IMR-90 (cell line): ENCODE results near the gene KANSL1L. TPM values are rescaled to one million over a fixed set of nuclear protein-coding genes. Genes with fewer than 3 reads are reported as not detected.
A peak's percentile ranks its signal among the peaks of the same experiment; 100 is the strongest.

Source experiments
- ATAC-seq: fragments of 200-7000 bp; cut with Tn5 transposase; 2 replicates; pipeline ENCODE4 v1.9.1; 2020; ENCODE audit warnings: low read depth, mild to moderate bottlenecking, moderate library complexity
- BruUV-seq: library from RNA; stranded (reverse); fragments of 400-500 nt; replicated peaks from 2 replicates; lab custom pipeline; 2021; lab: Mats Ljungman, UMichigan
- CTCF ChIA-PET: fragments of 300-600 bp; formaldehyde crosslinking; extraction: SDS; loops from one replicate; lab custom pipeline; 2021; ENCODE audit warnings: antibody characterized with exemption; lab: Yijun Ruan, JAX
- POLR2A ChIA-PET: fragments of 300-600 bp; sonication (Branson Sonifier 250); formaldehyde crosslinking; loops from one replicate; lab custom pipeline; 2022; ENCODE audit warnings: antibody characterized with exemption; ENCODE audit not compliant: unreplicated experiment; lab: Charles Lee
- DNase-seq: peaks from one replicate; pipeline ENCODE4 v3.0.0; 2013
- H2AFZ ChIP-seq: replicated peaks from 2 replicates; pipeline ENCODE3; 2013; ENCODE audit warnings: low read length, mild to moderate bottlenecking; ENCODE audit not compliant: poor library complexity
- H2AK5ac ChIP-seq: 2 replicates; pipeline ENCODE4 v1.6.1; 2013; ENCODE audit warnings: low read depth, low read length, inconsistent platforms
- H2AK9ac ChIP-seq: replicated peaks from 2 replicates; pipeline ENCODE3; 2013; ENCODE audit warnings: mild to moderate bottlenecking, low read depth, low read length, moderate library complexity; ENCODE audit not compliant: poor library complexity
- H2BK120ac ChIP-seq: 2 replicates; pipeline ENCODE4 v1.6.1; 2013; ENCODE audit warnings: low read depth, low read length, inconsistent platforms
- H2BK15ac ChIP-seq: 3 replicates; pipeline ENCODE4 v1.6.1; 2013; ENCODE audit warnings: low read depth, low read length, inconsistent platforms
- H2BK20ac ChIP-seq: 2 replicates; pipeline ENCODE4 v1.6.1; 2013; ENCODE audit warnings: low read depth, mild to moderate bottlenecking, inconsistent platforms, low read length, moderate library complexity
- H2BK5ac ChIP-seq: 2 replicates; pipeline ENCODE4 v1.6.1; 2013; ENCODE audit warnings: mild to moderate bottlenecking, low read depth, low read length, inconsistent platforms; ENCODE audit not compliant: poor library complexity, severe bottlenecking
- H3K14ac ChIP-seq: replicated peaks from 2 replicates; pipeline ENCODE4 v1.6.1; 2013; ENCODE audit warnings: low read depth, low read length, inconsistent platforms
- H3K18ac ChIP-seq: 2 replicates; pipeline ENCODE4 v1.6.1; 2013; ENCODE audit warnings: low read depth, low read length, control low read depth
- H3K23ac ChIP-seq: 2 replicates; pipeline ENCODE4 v1.6.1; 2013; ENCODE audit warnings: low read depth, low read length, inconsistent platforms
- H3K27ac ChIP-seq: 2 replicates; pipeline ENCODE4 v1.5.1; 2013; ENCODE audit warnings: mild to moderate bottlenecking, control low read depth, low read length; ENCODE audit not compliant: insufficient read depth
- H3K27me3 ChIP-seq: 2 replicates; pipeline ENCODE4 v1.6.1; 2013; ENCODE audit warnings: low read length; ENCODE audit not compliant: control insufficient read depth, insufficient read depth
- H3K36me3 ChIP-seq: 2 replicates; pipeline ENCODE4 v1.6.1; 2013; ENCODE audit warnings: low read length, mixed read lengths; ENCODE audit not compliant: control insufficient read depth, insufficient read depth
- H3K4ac ChIP-seq: 2 replicates; pipeline ENCODE4 v1.6.1; 2013; ENCODE audit warnings: low read depth, low read length, inconsistent platforms
- H3K4me1 ChIP-seq: 2 replicates; pipeline ENCODE4 v1.6.1; 2013; ENCODE audit warnings: low read length, mixed read lengths; ENCODE audit not compliant: control insufficient read depth, insufficient read depth
- H3K4me2 ChIP-seq: 2 replicates; pipeline ENCODE4 v1.6.1; 2013; ENCODE audit warnings: low read depth, mild to moderate bottlenecking, control low read depth, low read length, moderate library complexity
- H3K4me3 ChIP-seq: 2 replicates; pipeline ENCODE4 v1.5.1; 2013; ENCODE audit warnings: low read depth, mild to moderate bottlenecking, control low read depth, low read length, moderate library complexity; ENCODE audit not compliant: insufficient read depth
- H3K56ac ChIP-seq: 2 replicates; pipeline ENCODE4 v1.6.1; 2013; ENCODE audit warnings: low read length, inconsistent platforms; ENCODE audit not compliant: insufficient read depth; ENCODE audit errors: extremely low read depth
- H3K79me1 ChIP-seq, 2 experiments: 2 replicates each; pipeline ENCODE4 v1.6.1; 2013; ENCODE audit warnings: low read length in 2 of 2, inconsistent platforms in 1 of 2, low read depth in 1 of 2
- H3K9ac ChIP-seq: 2 replicates; pipeline ENCODE4 v1.6.1; 2013; ENCODE audit warnings: low read depth, low read length, control low read depth
- H3K9me1 ChIP-seq: 2 replicates; pipeline ENCODE4 v1.6.1; 2013; ENCODE audit warnings: low read length, inconsistent platforms; ENCODE audit not compliant: insufficient read depth
- H3K9me3 ChIP-seq: 2 replicates; pipeline ENCODE4 v1.6.1; 2013; ENCODE audit warnings: low read length; ENCODE audit not compliant: control insufficient read depth, insufficient read depth
- H4K20me1 ChIP-seq: 2 replicates; pipeline ENCODE4 v1.6.1; 2013; ENCODE audit warnings: low read length, inconsistent platforms; ENCODE audit not compliant: insufficient read depth
- H4K5ac ChIP-seq: 2 replicates; pipeline ENCODE4 v1.6.1; 2013; ENCODE audit warnings: mild to moderate bottlenecking, low read depth, low read length, control low read depth
- H4K8ac ChIP-seq, 2 experiments: 2 replicates each; pipeline ENCODE4 v1.6.1; 2013; ENCODE audit warnings: low read depth in 2 of 2, low read length in 2 of 2, control low read depth in 1 of 2, inconsistent platforms in 1 of 2
- H4K91ac ChIP-seq: 2 replicates; pipeline ENCODE4 v1.6.1; 2013; ENCODE audit warnings: low read depth, low read length, inconsistent platforms; ENCODE audit not compliant: insufficient read depth
- BHLHE40 ChIP-seq: fragments of 150-350 bp; IDR thresholded peaks from 2 replicates; pipeline ENCODE4 v1.6.1; 2016; ENCODE audit warnings: mild to moderate bottlenecking, low read depth, low read length
- CEBPB ChIP-seq: IDR thresholded peaks from 2 replicates; pipeline ENCODE4 v1.6.1; 2012; ENCODE audit warnings: low read depth, low read length, improper control_type of control experiment
- FOS ChIP-seq: fragments of 150-350 bp; IDR thresholded peaks from 2 replicates; pipeline ENCODE4 v1.6.1; 2016; ENCODE audit warnings: low read depth, low read length
- MAFK ChIP-seq: IDR thresholded peaks from 2 replicates; pipeline ENCODE4 v1.6.1; 2012; ENCODE audit warnings: low read depth, low read length, improper control_type of control experiment
- MAZ ChIP-seq: IDR thresholded peaks from 2 replicates; pipeline ENCODE4 v1.6.1; 2012; ENCODE audit warnings: low read depth, mild to moderate bottlenecking, low read length, improper control_type of control experiment, moderate library complexity, borderline replicate concordance
- MXI1 ChIP-seq: IDR thresholded peaks from 2 replicates; pipeline ENCODE4 v1.6.1; 2012; ENCODE audit warnings: low read depth, mild to moderate bottlenecking, low read length, moderate library complexity, borderline replicate concordance
- NFE2L2 ChIP-seq: fragments of 150-350 bp; IDR thresholded peaks from 2 replicates; pipeline ENCODE4 v1.6.1; 2016; ENCODE audit warnings: low read depth, mild to moderate bottlenecking, low read length
- POLR2A ChIP-seq: IDR thresholded peaks from 2 replicates; pipeline ENCODE4 v1.6.1; 2012; ENCODE audit warnings: mild to moderate bottlenecking, low read depth, low read length
- RAD21 ChIP-seq: IDR thresholded peaks from 2 replicates; pipeline ENCODE4 v1.6.1; 2012; ENCODE audit warnings: low read length, improper control_type of control experiment
- RFX5 ChIP-seq: IDR thresholded peaks from 2 replicates; pipeline ENCODE4 v1.8.0; 2012; ENCODE audit warnings: low read depth, mild to moderate bottlenecking, low read length, moderate library complexity
- SMC3 ChIP-seq: fragments of 150-350 bp; IDR thresholded peaks from 2 replicates; pipeline ENCODE4 v1.6.1; 2016; ENCODE audit warnings: low read depth, mild to moderate bottlenecking, antibody characterized with exemption, low read length, moderate library complexity
- WGBS, 2 experiments: methylation state at CpG; one replicate each; pipeline versions ENCODE4 v1.1.5 to v1.1.7; 2013; ENCODE audit warnings: missing lambda C conversion rate in 2 of 2; ENCODE audit not compliant: insufficient read length in 1 of 2; ENCODE audit errors: extremely low coverage in 2 of 2; 5-methylcytosine and 5-hydroxymethylcytosine counted together
- dilution Hi-C: fragments of 300-500 bp; cut with HindIII; formaldehyde crosslinking; loops from one replicate; pipeline ENCODE4 v1.14.3; 2018; ENCODE audit warnings: low sequenced_read_pairs; ENCODE audit not compliant: unreplicated experiment
- in situ Hi-C: fragments of 300-500 bp; cut with MboI; formaldehyde crosslinking; loops from 3 replicates; pipeline ENCODE4 v1.14.3; 2019; ENCODE audit warnings: low sequenced_read_pairs, inconsistent platforms, mixed read lengths
- intact Hi-C: fragments of 100-400 bp; cut with micrococcal nuclease; formaldehyde crosslinking; loops from 2 replicates; pipeline ENCODE4 v1.10.0; 2022
- polyA plus RNA-seq, 3 experiments: library from polyadenylated mRNA; depleted of rRNA; stranded (reverse); fragments of >200 nt; gene quantifications; 2 replicates each; pipeline ENCODE4 v1.2.3, GENCODE V29; 2012; ENCODE audit warnings: low replicate concordance in 1 of 3
- total RNA-seq: library from RNA; depleted of rRNA; stranded (reverse); fragments of >200 nt; gene quantifications from 2 replicates; pipeline ENCODE4 v1.2.3, GENCODE V29; 2012
- TF ChIP-seq, protein P1 (sequence below): conservative IDR thresholded peaks from 2 replicates; pipeline ENCODE4 v1.5.1; 2012; ENCODE audit warnings: mild to moderate bottlenecking, low read depth, low read length, improper control_type of control experiment
- TF ChIP-seq, protein P2 (sequence below): fragments of 150-350 bp; IDR thresholded peaks from 2 replicates; pipeline ENCODE4 v1.6.1; 2017; ENCODE audit warnings: mild to moderate bottlenecking, antibody characterized with exemption, low read length, low read depth

Gene KANSL1L
- total and polyA plus RNA-seq, 2 of the 4 experiments (the other 2 are of a cell fraction): 3.1 to 7.2 TPM

DNA sequence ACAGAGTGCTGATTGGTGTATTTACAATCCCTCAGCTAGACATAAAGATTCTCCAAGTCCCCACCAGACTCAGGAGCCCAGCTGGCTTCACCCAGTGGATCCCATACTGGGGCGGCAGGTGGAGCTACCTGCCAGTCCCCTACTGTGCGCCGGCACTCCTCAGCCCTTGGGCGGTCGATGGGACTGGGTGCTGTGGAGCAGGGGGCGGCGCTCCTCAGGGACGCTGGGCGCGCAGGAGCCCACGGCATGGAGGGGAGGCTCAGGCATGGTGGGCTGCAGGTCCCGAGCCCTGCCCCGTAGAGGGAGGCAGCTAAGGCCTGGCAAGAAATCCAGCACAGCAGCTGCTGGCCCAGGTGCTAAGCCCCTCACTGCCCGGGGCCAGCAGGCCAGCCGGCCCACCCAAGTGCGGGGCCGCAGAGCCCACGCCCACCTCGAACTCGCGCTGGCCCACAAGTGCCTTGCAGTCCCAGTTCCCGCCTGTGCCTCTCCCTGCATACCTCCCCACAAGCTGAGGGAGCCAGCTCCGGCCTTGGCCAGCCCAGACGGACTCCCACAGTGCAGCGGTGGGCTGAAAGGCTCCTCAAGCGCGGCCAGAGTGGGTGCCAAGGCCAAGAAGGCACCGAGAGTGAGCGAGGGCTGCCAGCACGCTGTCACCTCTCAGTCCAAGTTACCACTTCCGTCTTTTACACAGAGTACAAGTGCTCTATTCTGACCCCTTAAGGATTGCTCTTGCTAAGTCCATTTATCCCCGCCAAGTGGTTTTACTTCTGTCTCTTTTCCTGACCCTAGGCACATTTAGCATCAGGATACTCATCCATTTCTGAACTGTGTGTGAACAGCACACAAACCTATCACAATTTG is 170.5 kb downstream of the KANSL1L start:
- DNase-seq (no peak), ATAC-seq (no peak)
- H3K4me1 ChIP-seq: peaks cover 5% of the 10 kb centered on the region
- H2AFZ ChIP-seq: no peak overlapping the region
- H3K9ac ChIP-seq: no peak overlapping the region
- peaks cover 1% of the 10 kb centered on the region; the same call in 1 of the 2 replicates for H3K36me3 ChIP-seq
- no peak overlapping the region for H4K91ac ChIP-seq
- 95% methylated on average over 12 of the region's 32 CpGs; no CpG with 5 or more reads in 1 of the 2 experiments for WGBS, 2 experiments
- TF ChIP-seq CEBPB: no peak
- no peak for TF ChIP-seq MXI1
- no peak for TF ChIP-seq POLR2A
- TF ChIP-seq, protein P1, sequence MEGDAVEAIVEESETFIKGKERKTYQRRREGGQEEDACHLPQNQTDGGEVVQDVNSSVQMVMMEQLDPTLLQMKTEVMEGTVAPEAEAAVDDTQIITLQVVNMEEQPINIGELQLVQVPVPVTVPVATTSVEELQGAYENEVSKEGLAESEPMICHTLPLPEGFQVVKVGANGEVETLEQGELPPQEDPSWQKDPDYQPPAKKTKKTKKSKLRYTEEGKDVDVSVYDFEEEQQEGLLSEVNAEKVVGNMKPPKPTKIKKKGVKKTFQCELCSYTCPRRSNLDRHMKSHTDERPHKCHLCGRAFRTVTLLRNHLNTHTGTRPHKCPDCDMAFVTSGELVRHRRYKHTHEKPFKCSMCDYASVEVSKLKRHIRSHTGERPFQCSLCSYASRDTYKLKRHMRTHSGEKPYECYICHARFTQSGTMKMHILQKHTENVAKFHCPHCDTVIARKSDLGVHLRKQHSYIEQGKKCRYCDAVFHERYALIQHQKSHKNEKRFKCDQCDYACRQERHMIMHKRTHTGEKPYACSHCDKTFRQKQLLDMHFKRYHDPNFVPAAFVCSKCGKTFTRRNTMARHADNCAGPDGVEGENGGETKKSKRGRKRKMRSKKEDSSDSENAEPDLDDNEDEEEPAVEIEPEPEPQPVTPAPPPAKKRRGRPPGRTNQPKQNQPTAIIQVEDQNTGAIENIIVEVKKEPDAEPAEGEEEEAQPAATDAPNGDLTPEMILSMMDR: no peak
- no peak for TF ChIP-seq SMC3
- no peak for TF ChIP-seq BHLHE40
- TF ChIP-seq MAFK: no peak
- TF ChIP-seq MAZ: no peak
- TF ChIP-seq, protein P2, sequence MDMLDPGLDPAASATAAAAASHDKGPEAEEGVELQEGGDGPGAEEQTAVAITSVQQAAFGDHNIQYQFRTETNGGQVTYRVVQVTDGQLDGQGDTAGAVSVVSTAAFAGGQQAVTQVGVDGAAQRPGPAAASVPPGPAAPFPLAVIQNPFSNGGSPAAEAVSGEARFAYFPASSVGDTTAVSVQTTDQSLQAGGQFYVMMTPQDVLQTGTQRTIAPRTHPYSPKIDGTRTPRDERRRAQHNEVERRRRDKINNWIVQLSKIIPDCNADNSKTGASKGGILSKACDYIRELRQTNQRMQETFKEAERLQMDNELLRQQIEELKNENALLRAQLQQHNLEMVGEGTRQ: no peak
- no peak for TF ChIP-seq FOS
- no peak for TF ChIP-seq RAD21
- TF ChIP-seq NFE2L2: no peak
- no peak for TF ChIP-seq RFX5
- no peak overlapping the region for H3K56ac ChIP-seq
- H2BK5ac ChIP-seq: no peak overlapping the region
- H3K4me3 ChIP-seq: no peak overlapping the region
- no peak overlapping the region for H2BK15ac ChIP-seq
- H3K27ac ChIP-seq: no peak overlapping the region
- ChIA-PET POLR2A (no interaction called here), CTCF (no interaction called here)
- H3K18ac ChIP-seq: no peak overlapping the region
- H3K4ac ChIP-seq: no peak overlapping the region
- H2BK120ac ChIP-seq: no peak overlapping the region
- no peak overlapping the region for H2AK5ac ChIP-seq
- dilution Hi-C loops: no loop called here
- no peak overlapping the region for H2AK9ac ChIP-seq
- no peak overlapping the region for H2BK20ac ChIP-seq
- peaks cover 3% of the 10 kb centered on the region; the same call in 1 of the 2 replicates for H4K20me1 ChIP-seq
- BruUV-seq: no TSS peak
- in situ Hi-C loops: no loop called here
- H3K9me3 ChIP-seq: no peaks in the 10 kb centered on the region
- no peaks in the 10 kb centered on the region for H3K27me3 ChIP-seq
- H3K79me1 ChIP-seq: peaks cover 1 to 14% of the 10 kb centered on the region in 2 experiments; a peak in 2 of 4 replicates
- no peaks in the 10 kb centered on the region for H3K9me1 ChIP-seq
- no peak overlapping the region for H3K23ac ChIP-seq
- intact Hi-C loops: no loop called here
- H3K4me2 ChIP-seq: no peak overlapping the region
- H4K5ac ChIP-seq: no peak overlapping the region
- H4K8ac ChIP-seq: peak overlapping the region in 1 of 2 experiments; percentile 90; a peak in 1 of 4 replicates
- H3K14ac ChIP-seq: no peak overlapping the region
